Activated B cell treated with CpG ODN at 0.5 μM for 24 hours (primary cell): ENCODE data around the gene SGCD. TPM values are rescaled to one million over a fixed set of nuclear protein-coding genes. Genes with fewer than 3 reads are reported as not detected.

Source experiments
- ATAC-seq: fragments of 200-7000 bp; cut with Tn5 transposase; one replicate; pipeline ENCODE4 v1.10.0; 2021; ENCODE audit warnings: low read depth, mild to moderate bottlenecking, moderate library complexity
- CTCF ChIA-PET: fragments of 350-600 bp; sonication (Branson Sonifier 250); formaldehyde crosslinking; loops from one replicate; lab custom pipeline; 2021; ENCODE audit warnings: antibody characterized with exemption; lab: Charles Lee
- POLR2A ChIA-PET: fragments of 350-600 bp; sonication (Branson Sonifier 250); formaldehyde crosslinking; loops from one replicate; lab custom pipeline; 2021; ENCODE audit warnings: antibody characterized with exemption; lab: Charles Lee
- DNase-seq: peaks from one replicate; pipeline ENCODE4 v3.0.0; 2022
- H3K27ac Mint-ChIP-seq: one replicate; pipeline ENCODE4 v1.8.0; 2020; ENCODE audit warnings: mixed read lengths
- H3K27me3 Mint-ChIP-seq: one replicate; pipeline ENCODE4 v1.8.0; 2021; ENCODE audit warnings: mixed read lengths
- H3K36me3 Mint-ChIP-seq: one replicate; pipeline ENCODE4 v1.8.0; 2021; ENCODE audit warnings: low read depth, mixed read lengths
- H3K4me1 Mint-ChIP-seq: one replicate; pipeline ENCODE4 v1.8.0; 2021; ENCODE audit warnings: mixed read lengths
- H3K4me3 Mint-ChIP-seq: one replicate; pipeline ENCODE4 v1.8.0; 2020; ENCODE audit warnings: mild to moderate bottlenecking, mixed read lengths
- H3K9me3 Mint-ChIP-seq: one replicate; pipeline ENCODE4 v1.8.0; 2020; ENCODE audit warnings: mixed read lengths
- CTCF ChIP-seq: fragments of 200-600 bp; IDR thresholded peaks from one replicate; pipeline ENCODE4 v1.8.0; 2022; ENCODE audit warnings: antibody characterized with exemption, mild to moderate bottlenecking
- intact Hi-C: fragments of 100-400 bp; cut with micrococcal nuclease; formaldehyde crosslinking; loops from one replicate; pipeline ENCODE4 v1.15.1; 2024
- total RNA-seq: library from RNA; stranded (reverse); gene quantifications from 2 replicates; pipeline ENCODE4 v1.2.3, GENCODE V29; 2022

The SGCD gene
- total RNA-seq, 1 donor from 2014 or later: not detected

- no peaks in the 10 kb centered on the region for H3K27me3 Mint-ChIP-seq
- no peak overlapping the region for H3K27ac Mint-ChIP-seq
- peaks cover 1% of the 10 kb centered on the region for H3K9me3 Mint-ChIP-seq
- H3K4me1 Mint-ChIP-seq: no peaks in the 10 kb centered on the region
- ATAC-seq (no peak), DNase-seq (no peak)
- H3K4me3 Mint-ChIP-seq: no peak overlapping the region
- intact Hi-C loops: no loop called here
- CTCF ChIA-PET: no interaction called here
- POLR2A ChIA-PET: no interaction called here
- no peak for TF ChIP-seq CTCF
- H3K36me3 Mint-ChIP-seq: no peaks in the 10 kb centered on the region
These were observed 154.8 kb downstream of the SGCD start for GRCh38 chr5:156481741-156482140.

GRCh38 chr5:156482818-156483217, 155.9 kb downstream of the SGCD start:
- no peak for TF ChIP-seq CTCF
- H3K27ac Mint-ChIP-seq: no peak overlapping the region
- POLR2A ChIA-PET: no interaction called here
- H3K27me3 Mint-ChIP-seq: no peaks in the 10 kb centered on the region
- no peaks in the 10 kb centered on the region for H3K36me3 Mint-ChIP-seq
- DNase-seq (no peak), ATAC-seq (no peak)
- H3K4me1 Mint-ChIP-seq: no peaks in the 10 kb centered on the region
- intact Hi-C loops: no loop called here
- peaks cover 7% of the 10 kb centered on the region for H3K9me3 Mint-ChIP-seq
- CTCF ChIA-PET: no interaction called here
- no peak overlapping the region for H3K4me3 Mint-ChIP-seq

- no peak for ATAC-seq
- H3K36me3 Mint-ChIP-seq: no peaks in the 10 kb centered on the region
- intact Hi-C loops: no loop called here
- H3K4me3 Mint-ChIP-seq: no peak overlapping the region
- H3K27me3 Mint-ChIP-seq: no peaks in the 10 kb centered on the region
- POLR2A ChIA-PET: no interaction called here
- H3K4me1 Mint-ChIP-seq: no peaks in the 10 kb centered on the region
- H3K9me3 Mint-ChIP-seq: peaks cover 19% of the 10 kb centered on the region
- TF ChIP-seq CTCF: no peak
- CTCF ChIA-PET: interaction anchor here (0.5 kb wide), 1 partner anchor 329 kb away, joined by 3 read pairs; no protein-coding TSS in a partner anchor
- DNase-seq: no peak
- H3K27ac Mint-ChIP-seq: no peak overlapping the region
These were observed 159.7 kb downstream of the SGCD start for GRCh38 chr5:156486394-156487238.

GRCh38 chr5:156491766-156492165, 164.8 kb downstream of the SGCD start:
- CTCF ChIA-PET: no interaction called here
- POLR2A ChIA-PET: no interaction called here
- Mint-ChIP-seq H3K9me3 (peaks cover 17% of the 10 kb centered on the region), H3K36me3 (no peaks in the 10 kb centered on the region), H3K27ac (no peak overlapping the region), H3K27me3 (no peaks in the 10 kb centered on the region), H3K4me3 (no peak overlapping the region), H3K4me1 (no peaks in the 10 kb centered on the region)
- no peak for ATAC-seq
- no peak for TF ChIP-seq CTCF
- intact Hi-C loops: no loop called here
- no peak for DNase-seq

- no peaks in the 10 kb centered on the region for H3K9me3 Mint-ChIP-seq
- no peaks in the 10 kb centered on the region for H3K4me1 Mint-ChIP-seq
- H3K27me3 Mint-ChIP-seq: no peaks in the 10 kb centered on the region
- TF ChIP-seq CTCF: no peak
- no peak overlapping the region for H3K27ac Mint-ChIP-seq
- ChIA-PET POLR2A (no interaction called here), CTCF (no interaction called here)
- H3K4me3 Mint-ChIP-seq: no peak overlapping the region
- intact Hi-C loops: no loop called here
- H3K36me3 Mint-ChIP-seq: no peaks in the 10 kb centered on the region
- no peak for ATAC-seq
- no peak for DNase-seq
These were observed 169.3 kb downstream of the SGCD start for GRCh38 chr5:156496291-156496690.
